GM18498 (cell line): ENCODE measurements around the gene ZNF827.
"Not testable (repeated sequence)": the region's sequence is repeated elsewhere in the genome, so short reads cannot be mapped to it uniquely, and the experiment has no call there.

Experiments
- ATAC-seq: cut with Tn5 transposase; IDR thresholded peaks from one replicate; pipeline ENCODE4 v1.9.1; 2021; ENCODE audit warnings: mild to moderate bottlenecking, moderate library complexity; ENCODE audit not compliant: unreplicated experiment

ZNF827 gene

GRCh38 chr4:145866991-145867390, 71.6 kb downstream of the ZNF827 start:
- no peak for ATAC-seq

- peak; percentile 36 for ATAC-seq
Measured at GRCh38 chr4:145865274-145865941, 73.2 kb downstream of the ZNF827 start.

GRCh38 chr4:145863191-145863590, 75.4 kb downstream of the ZNF827 start:
- ATAC-seq = no peak

GRCh38 chr4:145861336-145862318, 77.0 kb downstream of the ZNF827 start:
- no peak for ATAC-seq

GRCh38 chr4:145860897-145861296, 77.7 kb downstream of the ZNF827 start:
- no peak for ATAC-seq

- no peak for ATAC-seq
Measured at GRCh38 chr4:145860446-145860845, 78.2 kb downstream of the ZNF827 start.

- no peak for ATAC-seq
Measured at GRCh38 chr4:145859926-145860325, 78.7 kb downstream of the ZNF827 start.

- ATAC-seq = no peak
Measured at GRCh38 chr4:145859426-145859825, 79.2 kb downstream of the ZNF827 start.

- ATAC-seq = no peak
Measured at GRCh38 chr4:145852256-145852839, 86.3 kb downstream of the ZNF827 start.

GRCh38 chr4:145851511-145852201, 87.0 kb downstream of the ZNF827 start:
- ATAC-seq = no peak

GRCh38 chr4:145847764-145848163, 90.9 kb downstream of the ZNF827 start:
- no peak for ATAC-seq

- no peak for ATAC-seq
Measured at GRCh38 chr4:145845118-145845517, 93.5 kb downstream of the ZNF827 start.

GRCh38 chr4:145843639-145844038, 95.0 kb downstream of the ZNF827 start:
- ATAC-seq = no peak

- ATAC-seq = no peak
Measured at GRCh38 chr4:145843148-145843547, 95.5 kb downstream of the ZNF827 start.

- no peak for ATAC-seq
Measured at GRCh38 chr4:145842224-145842887, 96.3 kb downstream of the ZNF827 start.

- ATAC-seq = no peak
Measured at GRCh38 chr4:145840801-145841200, 97.8 kb downstream of the ZNF827 start.

- peak; percentile 95 for ATAC-seq
Measured at GRCh38 chr4:145840162-145840768, 98.4 kb downstream of the ZNF827 start.

- no peak for ATAC-seq
Measured at GRCh38 chr4:145839151-145839550, 99.5 kb downstream of the ZNF827 start.

- not testable (repeated sequence) for ATAC-seq
Measured at GRCh38 chr4:145832384-145832783, 106.2 kb downstream of the ZNF827 start.

- ATAC-seq = peak; percentile 60
Measured at GRCh38 chr4:145830699-145831098, 107.9 kb downstream of the ZNF827 start.
